NK-92 (cell line): ENCODE results near the gene POLR2B.
"Not testable (repeated sequence)": the region's sequence is repeated elsewhere in the genome, so short reads cannot be mapped to it uniquely, and the experiment has no call there.

Experiments
- DNase-seq: peaks from one replicate; lab custom pipeline; 2025; ENCODE audit not compliant: unreplicated experiment; lab: John Stamatoyannopoulos, UW

Gene POLR2B

GRCh38 chr4:56978750-56979303 lies at the start of gene POLR2B:
POLR2B (plus strand) TSS chr4:56978896; CDS start chr4:56978986, 90 bp downstream.
- no peak for DNase-seq

GRCh38 chr4:56930638-56931037 lies 48.1 kb upstream of the POLR2B start:
- DNase-seq: no peak

GRCh38 chr4:56931924-56932323 lies 46.8 kb upstream of the POLR2B start:
- DNase-seq: no peak

- no peak for DNase-seq
Measured at GRCh38 chr4:56937262-56937661, 41.4 kb upstream of the POLR2B start.

GRCh38 chr4:56939826-56940225 lies 38.9 kb upstream of the POLR2B start:
- not testable (repeated sequence) for DNase-seq

- DNase-seq: no peak
Measured at GRCh38 chr4:56940403-56940802, 38.3 kb upstream of the POLR2B start.

GRCh38 chr4:56940971-56941370 lies 37.7 kb upstream of the POLR2B start:
- no peak for DNase-seq

GRCh38 chr4:56941403-56941802 lies 37.3 kb upstream of the POLR2B start:
- DNase-seq: no peak

- no peak for DNase-seq
Measured at GRCh38 chr4:56953680-56954520, 24.8 kb upstream of the POLR2B start.

- no peak for DNase-seq
Measured at GRCh38 chr4:56958111-56958517, 20.6 kb upstream of the POLR2B start.

- DNase-seq: no peak
Measured at GRCh38 chr4:56959100-56959499, 19.6 kb upstream of the POLR2B start.

GRCh38 chr4:56961107-56961500 lies 17.6 kb upstream of the POLR2B start:
- DNase-seq: no peak

- DNase-seq: no peak
Measured at GRCh38 chr4:56971383-56971782, 7.3 kb upstream of the POLR2B start.

- DNase-seq: no peak
Measured at GRCh38 chr4:56972389-56972788, 6.3 kb upstream of the POLR2B start.

GRCh38 chr4:56972809-56973208 lies 5.9 kb upstream of the POLR2B start:
- no peak for DNase-seq

- DNase-seq: no peak
Measured at GRCh38 chr4:56973336-56973735, 5.4 kb upstream of the POLR2B start.

- no peak for DNase-seq
Measured at GRCh38 chr4:56976283-56976836, 2.3 kb upstream of the POLR2B start.

GRCh38 chr4:56976837-56977320 lies 1.8 kb upstream of the POLR2B start:
- no peak for DNase-seq

GRCh38 chr4:56977321-56978012 lies 1.2 kb upstream of the POLR2B start, which contains the start of gene NOA1:
NOA1 (minus strand) TSS chr4:56977606; CDS start chr4:56977585, 21 bp downstream.
- DNase-seq: peak; percentile 78

GRCh38 chr4:56979421-56980072 lies 851 bp downstream of the POLR2B start:
- no peak for DNase-seq

- no peak for DNase-seq
Measured at GRCh38 chr4:56981795-56982201, 3.1 kb downstream of the POLR2B start.
